Esophagus squamous epithelium (tissue), 5 donors: ENCODE measurements around the gene FYCO1. TPM values are rescaled to one million over a fixed set of nuclear protein-coding genes. Genes with fewer than 3 reads are reported as not detected.
A peak's percentile ranks its signal among the peaks of the same experiment; 100 is the strongest.

Experiments
- DNase-seq: peaks from one replicate; lab custom pipeline; 2025; lab: John Stamatoyannopoulos, UW
- H3K27ac ChIP-seq, 4 donors: fragments of 200-600 bp; sonication (generic); one replicate each; pipeline ENCODE4 v1.5.1; 2016 to 2019; ENCODE audit warnings: mild to moderate bottlenecking in 1 of 4
- H3K27me3 ChIP-seq, 4 donors: fragments of 200-600 bp; sonication (generic); 1 replicate in 3 of 4; 2 replicates in 1 of 4; pipeline versions ENCODE4 v1.5.1 to v1.6.0; 2017 to 2021; ENCODE audit warnings: antibody characterized with exemption in 1 of 4
- H3K36me3 ChIP-seq, 3 donors: fragments of 200-600 bp; sonication (generic); one replicate each; pipeline ENCODE4 v1.5.1; 2016 to 2019
- H3K4me1 ChIP-seq, 3 donors: fragments of 200-600 bp; sonication (generic); one replicate each; pipeline ENCODE4 v1.5.1; 2017 to 2019
- H3K4me3 ChIP-seq, 4 donors: fragments of 200-600 bp; sonication (generic); 1 replicate in 3 of 4; 2 replicates in 1 of 4; pipeline ENCODE4 v1.5.1; 2016 to 2019; ENCODE audit warnings: mild to moderate bottlenecking in 2 of 4, moderate library complexity in 1 of 4
- H3K9me3 ChIP-seq, 3 donors: fragments of 200-600 bp; sonication (generic); one replicate each; pipeline ENCODE4 v1.5.1; 2016 to 2019
- CTCF ChIP-seq, 6 experiments: fragments of 450-650 bp in 4 of 6; fragments of 200-600 bp in 2 of 6; sonication (generic) in 2 of 6; IDR thresholded peaks; one replicate each; pipeline ENCODE4 v1.5.1; 2016 to 2019; ENCODE audit warnings: antibody characterized with exemption in 6 of 6, mild to moderate bottlenecking in 4 of 6, moderate library complexity in 4 of 6
- POLR2A ChIP-seq, 4 donors: fragments of 450-650 bp; IDR thresholded peaks; one replicate each; pipeline ENCODE4 v1.6.1; 2017; ENCODE audit warnings: antibody characterized with exemption in 4 of 4, mild to moderate bottlenecking in 4 of 4, moderate library complexity in 3 of 4
- WGBS, 2 donors: methylation state at CpG; one replicate each; pipeline ENCODE4 v1.1.5; 2018; 5-methylcytosine and 5-hydroxymethylcytosine counted together
- intact Hi-C: fragments of 100-400 bp; cut with DNase I; formaldehyde crosslinking; loops from one replicate; pipeline ENCODE4 v1.15.0; 2022
- total RNA-seq, 4 donors: library from RNA; depleted of rRNA; stranded (reverse); fragments of >200 nt; gene quantifications; one replicate each; pipeline ENCODE4 v1.1.0, GENCODE V29; 2016
- donor health status: DM: yes; HTN: yes; CAD: no.

The FYCO1 gene
- total RNA-seq, 4 donors from 2014 or later, result 17.8 to 33.3 (median 25.0) TPM

GRCh38 chr3:45946875-45947274, 48.7 kb downstream of the FYCO1 start:
- Histone ChIP-seq H3K4me3 (no peak overlapping the region), H3K27me3 (no peaks in the 10 kb centered on the region), H3K27ac (peak overlapping the region in 2 of 4 donors; percentile 5 to 32), H3K4me1 (peaks cover 0 to 27% (median 0%) of the 10 kb centered on the region in 3 donors), H3K9me3 (no peaks in the 10 kb centered on the region), H3K36me3 (peaks cover 6 to 89% (median 31%) of the 10 kb centered on the region in 3 donors)
- WGBS, 2 donors, result 89 to 95% methylated on average over 3 of the region's 3 CpGs
- no peak for TF ChIP-seq POLR2A (IDR thresholded peaks at IDR 0.05)
- TF ChIP-seq CTCF (IDR thresholded peaks at IDR 0.05), result no peak
- intact Hi-C loops, result no loop called here
- no peak for DNase-seq

GRCh38 chr3:45946307-45946706, 49.3 kb downstream of the FYCO1 start:
- Histone ChIP-seq H3K9me3 (no peaks in the 10 kb centered on the region), H3K27ac (peak overlapping the region in 1 of 4 donors; percentile 32), H3K4me1 (peaks cover 0 to 23% (median 0%) of the 10 kb centered on the region in 3 donors), H3K27me3 (no peaks in the 10 kb centered on the region), H3K4me3 (no peak overlapping the region), H3K36me3 (peaks cover 6 to 83% (median 25%) of the 10 kb centered on the region in 3 donors)
- 100% methylated on average over 1 of the region's 1 CpG; no CpG with 5 or more reads in 1 of the 2 donors for WGBS, 2 donors
- intact Hi-C loops, result no loop called here
- no peak for DNase-seq
- no peak for TF ChIP-seq POLR2A (IDR thresholded peaks at IDR 0.05)
- TF ChIP-seq CTCF (IDR thresholded peaks at IDR 0.05), result peak in 2 of 6 experiments; percentile 25 to 28

- H3K4me3 ChIP-seq, result peak overlapping the region in 2 of 4 donors; percentile 19 to 22
- TF ChIP-seq CTCF (IDR thresholded peaks at IDR 0.05), result no peak
- TF ChIP-seq POLR2A (IDR thresholded peaks at IDR 0.05), result peak in 1 of 4 donors; percentile 26
- WGBS, 2 donors, result 70 to 84% methylated on average over 4 to 5 of the region's 5 CpGs
- H3K9me3 ChIP-seq, result no peaks in the 10 kb centered on the region
- H3K36me3 ChIP-seq, result peaks cover 6 to 70% (median 25%) of the 10 kb centered on the region in 3 donors
- intact Hi-C loops, result no loop called here
- H3K4me1 ChIP-seq, result peaks cover 0 to 24% (median 0%) of the 10 kb centered on the region in 3 donors
- no peak for DNase-seq
- H3K27me3 ChIP-seq, result no peaks in the 10 kb centered on the region
- H3K27ac ChIP-seq, result peak overlapping the region in 3 of 4 donors; percentile 5 to 60 (median 55)
Measured at GRCh38 chr3:45944830-45945620, 50.6 kb downstream of the FYCO1 start.

- Histone ChIP-seq H3K9me3 (no peaks in the 10 kb centered on the region), H3K4me1 (peaks cover 0 to 27% (median 5%) of the 10 kb centered on the region in 3 donors), H3K36me3 (peaks cover 0 to 53% (median 17%) of the 10 kb centered on the region in 3 donors), H3K27me3 (no peaks in the 10 kb centered on the region), H3K4me3 (peak within 1 kb of the TSS in 2 of 4 donors; percentile 20 to 22), H3K27ac (peak within 1 kb of the TSS in 2 of 4 donors; percentile 47 to 55)
- intact Hi-C loops, result no loop called here
- TF ChIP-seq POLR2A (IDR thresholded peaks at IDR 0.05), result peak in 1 of 4 donors; percentile 46
- TF ChIP-seq CTCF (IDR thresholded peaks at IDR 0.05), result no peak
- 86 to 87% methylated on average over 6 to 8 of the region's 8 CpGs for WGBS, 2 donors
- DNase-seq, result no peak
Measured at GRCh38 chr3:45943207-45943846, 52.3 kb downstream of the FYCO1 start, which contains the start of gene CXCR6. Gene CXCR6 (plus strand): TSS chr3:45943464. CDS start chr3:45946482, 3,018 bp downstream.
